Neural progenitor cell (in vitro differentiated cells): ENCODE measurements around the gene POP4.

Source experiments
- EZH2phosphoT487 ChIP-seq: fragments of 200-600 bp; sonication (generic); IDR thresholded peaks from 2 replicates; pipeline ENCODE4 v1.6.1; 2017; ENCODE audit warnings: antibody characterized with exemption
- TF ChIP-seq, protein P1 (sequence below): fragments of 200-600 bp; sonication (generic); IDR thresholded peaks from 2 replicates; pipeline ENCODE4 v1.5.1; 2017; ENCODE audit warnings: antibody characterized with exemption, mild to moderate bottlenecking

DNA sequence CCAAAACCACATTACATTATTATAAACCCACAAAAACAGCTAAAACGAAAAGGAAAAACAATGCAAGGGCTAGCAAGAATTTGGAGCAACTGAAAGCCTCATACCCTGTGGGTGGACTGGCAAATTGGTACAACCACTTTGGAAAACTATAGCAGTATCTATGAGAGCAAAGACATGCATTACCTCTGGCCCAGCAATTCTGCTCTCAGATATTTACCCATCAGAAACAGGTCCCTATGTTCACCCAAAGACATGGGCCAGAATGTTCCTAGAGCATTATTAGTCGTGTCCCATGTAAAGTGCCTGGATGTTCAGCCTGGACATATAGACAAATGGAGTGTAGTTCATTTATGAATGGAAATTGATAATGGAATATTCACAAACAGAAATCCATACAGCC is 27.9 kb downstream of the POP4 start:
- TF ChIP-seq, protein P1, sequence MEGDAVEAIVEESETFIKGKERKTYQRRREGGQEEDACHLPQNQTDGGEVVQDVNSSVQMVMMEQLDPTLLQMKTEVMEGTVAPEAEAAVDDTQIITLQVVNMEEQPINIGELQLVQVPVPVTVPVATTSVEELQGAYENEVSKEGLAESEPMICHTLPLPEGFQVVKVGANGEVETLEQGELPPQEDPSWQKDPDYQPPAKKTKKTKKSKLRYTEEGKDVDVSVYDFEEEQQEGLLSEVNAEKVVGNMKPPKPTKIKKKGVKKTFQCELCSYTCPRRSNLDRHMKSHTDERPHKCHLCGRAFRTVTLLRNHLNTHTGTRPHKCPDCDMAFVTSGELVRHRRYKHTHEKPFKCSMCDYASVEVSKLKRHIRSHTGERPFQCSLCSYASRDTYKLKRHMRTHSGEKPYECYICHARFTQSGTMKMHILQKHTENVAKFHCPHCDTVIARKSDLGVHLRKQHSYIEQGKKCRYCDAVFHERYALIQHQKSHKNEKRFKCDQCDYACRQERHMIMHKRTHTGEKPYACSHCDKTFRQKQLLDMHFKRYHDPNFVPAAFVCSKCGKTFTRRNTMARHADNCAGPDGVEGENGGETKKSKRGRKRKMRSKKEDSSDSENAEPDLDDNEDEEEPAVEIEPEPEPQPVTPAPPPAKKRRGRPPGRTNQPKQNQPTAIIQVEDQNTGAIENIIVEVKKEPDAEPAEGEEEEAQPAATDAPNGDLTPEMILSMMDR = no peak
- no peak for TF ChIP-seq EZH2phosphoT487
